Endothelial cell (in vitro differentiated cells): ENCODE measurements around the gene SCN1B. TPM values are rescaled to one million over a fixed set of nuclear protein-coding genes. Genes with fewer than 3 reads are reported as not detected.

Experiments
- DNase-seq: peaks from one replicate; pipeline ENCODE4 v3.0.0; 2021; ENCODE audit warnings: low spot score
- H3K27ac Mint-ChIP-seq: one replicate; pipeline ENCODE4 v1.8.0; 2021; ENCODE audit warnings: mixed read lengths, inconsistent platforms; ENCODE audit not compliant: unreplicated experiment
- H3K27me3 Mint-ChIP-seq: one replicate; pipeline ENCODE4 v1.8.0; 2021; ENCODE audit warnings: mild to moderate bottlenecking, moderate library complexity, mixed read lengths, inconsistent platforms; ENCODE audit not compliant: unreplicated experiment
- H3K36me3 Mint-ChIP-seq: one replicate; pipeline ENCODE4 v1.8.0; 2021; ENCODE audit warnings: mild to moderate bottlenecking, low read depth, mixed read lengths, inconsistent platforms; ENCODE audit not compliant: unreplicated experiment
- H3K4me1 Mint-ChIP-seq: one replicate; pipeline ENCODE4 v1.8.0; 2021; ENCODE audit warnings: mild to moderate bottlenecking, mixed read lengths, inconsistent platforms; ENCODE audit not compliant: unreplicated experiment
- H3K4me3 Mint-ChIP-seq: one replicate; pipeline ENCODE4 v1.8.0; 2021; ENCODE audit warnings: mild to moderate bottlenecking, mixed read lengths, inconsistent platforms; ENCODE audit not compliant: unreplicated experiment
- H3K9me3 Mint-ChIP-seq: one replicate; pipeline ENCODE4 v1.8.0; 2021; ENCODE audit warnings: mixed read lengths, inconsistent platforms; ENCODE audit not compliant: unreplicated experiment
- total RNA-seq: library from RNA; stranded (reverse); fragmentation: NEBNext Ultra II Directional; extraction: Animal tissue kit (Norgen Biotek cat#: 25700); gene quantifications from one replicate; pipeline ENCODE4 v1.2.1, GENCODE V29; 2021; ENCODE audit not compliant: unreplicated experiment
- TF ChIP-seq, protein P1 (sequence below): fragments of 200-600 bp; sonication (generic); IDR thresholded peaks from one replicate; pipeline ENCODE4 v1.5.0; 2021; ENCODE audit warnings: antibody characterized with exemption; ENCODE audit not compliant: unreplicated experiment

Gene SCN1B
- total RNA-seq, 1 donor from 2014 or later: 0.62 TPM

DNA sequence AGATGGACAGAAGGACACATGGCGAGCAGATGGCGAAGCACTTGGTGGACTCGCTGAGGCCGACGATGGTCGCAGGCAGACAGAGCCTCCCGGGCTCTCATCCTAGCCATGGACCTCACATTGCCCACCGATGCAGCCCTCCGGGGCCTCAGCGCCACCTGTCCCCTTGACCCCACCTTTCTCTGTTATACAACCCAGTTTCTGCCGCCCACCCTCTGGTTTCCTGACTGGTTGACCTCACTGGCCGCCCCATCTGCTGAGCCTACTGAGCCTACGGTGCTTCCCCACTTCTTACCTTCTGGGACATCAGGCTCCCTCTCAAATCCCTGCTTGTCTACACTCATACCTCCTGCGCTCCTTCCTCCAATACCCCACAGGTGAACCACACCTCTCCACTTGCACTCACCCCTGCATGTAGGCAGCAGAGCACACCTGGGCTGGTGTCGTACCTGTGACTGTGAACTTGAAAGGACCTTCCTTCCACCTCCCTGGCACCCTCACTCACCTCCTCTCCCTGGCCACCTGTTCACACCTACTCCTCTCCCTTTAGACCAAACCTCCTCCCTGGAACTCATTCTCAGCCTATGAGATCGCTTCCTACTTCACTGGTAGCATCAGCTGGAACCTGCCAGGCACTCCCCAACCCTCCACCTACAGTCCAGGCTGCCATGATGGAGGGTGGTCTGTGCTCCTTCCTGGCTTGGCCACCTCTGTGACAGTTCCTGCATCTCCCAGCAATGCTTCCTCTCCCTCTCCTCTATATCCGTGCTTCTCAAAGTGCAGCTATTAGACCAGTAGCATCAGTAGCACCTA is 47.3 kb downstream of the SCN1B start:
- DNase-seq: no peak
- peaks cover 6% of the 10 kb centered on the region for H3K27me3 Mint-ChIP-seq
- peaks cover 10% of the 10 kb centered on the region for H3K36me3 Mint-ChIP-seq
- TF ChIP-seq, protein P1, sequence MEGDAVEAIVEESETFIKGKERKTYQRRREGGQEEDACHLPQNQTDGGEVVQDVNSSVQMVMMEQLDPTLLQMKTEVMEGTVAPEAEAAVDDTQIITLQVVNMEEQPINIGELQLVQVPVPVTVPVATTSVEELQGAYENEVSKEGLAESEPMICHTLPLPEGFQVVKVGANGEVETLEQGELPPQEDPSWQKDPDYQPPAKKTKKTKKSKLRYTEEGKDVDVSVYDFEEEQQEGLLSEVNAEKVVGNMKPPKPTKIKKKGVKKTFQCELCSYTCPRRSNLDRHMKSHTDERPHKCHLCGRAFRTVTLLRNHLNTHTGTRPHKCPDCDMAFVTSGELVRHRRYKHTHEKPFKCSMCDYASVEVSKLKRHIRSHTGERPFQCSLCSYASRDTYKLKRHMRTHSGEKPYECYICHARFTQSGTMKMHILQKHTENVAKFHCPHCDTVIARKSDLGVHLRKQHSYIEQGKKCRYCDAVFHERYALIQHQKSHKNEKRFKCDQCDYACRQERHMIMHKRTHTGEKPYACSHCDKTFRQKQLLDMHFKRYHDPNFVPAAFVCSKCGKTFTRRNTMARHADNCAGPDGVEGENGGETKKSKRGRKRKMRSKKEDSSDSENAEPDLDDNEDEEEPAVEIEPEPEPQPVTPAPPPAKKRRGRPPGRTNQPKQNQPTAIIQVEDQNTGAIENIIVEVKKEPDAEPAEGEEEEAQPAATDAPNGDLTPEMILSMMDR: no peak
- H3K9me3 Mint-ChIP-seq: no peaks in the 10 kb centered on the region
- H3K27ac Mint-ChIP-seq: no peak overlapping the region
- no peaks in the 10 kb centered on the region for H3K4me1 Mint-ChIP-seq
- H3K4me3 Mint-ChIP-seq: peak overlapping the region; percentile 13

GRCh38 chr19:35079826-35080225 is 49.6 kb downstream of the SCN1B start:
- Mint-ChIP-seq H3K36me3 (peaks cover 10% of the 10 kb centered on the region), H3K9me3 (no peaks in the 10 kb centered on the region), H3K4me3 (no peak overlapping the region), H3K27ac (no peak overlapping the region), H3K4me1 (no peaks in the 10 kb centered on the region), H3K27me3 (peaks cover 6% of the 10 kb centered on the region)
- no peak for DNase-seq
- TF ChIP-seq, protein P1: no peak

DNA sequence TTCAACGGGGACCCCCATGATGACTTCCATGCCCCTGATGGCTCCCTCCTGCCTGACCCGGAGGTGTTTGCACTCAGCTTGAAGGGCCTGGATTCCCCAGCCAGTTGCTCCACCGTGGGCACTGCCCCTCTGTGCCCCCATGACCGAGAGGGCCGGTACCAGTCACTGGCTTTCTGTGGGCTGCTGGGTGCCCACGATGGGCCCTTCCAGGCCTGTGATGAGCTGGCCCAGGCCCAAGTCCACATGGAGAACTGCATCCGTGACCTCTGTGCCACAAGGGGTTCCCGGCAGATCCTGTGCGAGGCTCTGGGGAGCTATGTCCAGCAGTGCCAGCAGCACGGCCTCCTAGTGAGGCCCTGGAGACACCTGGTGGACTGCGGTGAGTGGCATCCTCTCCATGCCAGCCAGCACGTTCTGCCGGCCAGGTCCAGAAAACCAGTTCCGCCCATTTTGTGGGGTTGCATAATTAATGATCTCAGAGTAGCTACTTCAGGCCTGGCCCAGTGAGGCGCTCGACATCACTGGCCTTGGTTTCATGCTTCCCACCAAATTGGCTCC is 50.4 kb downstream of the SCN1B start:
- TF ChIP-seq, protein P1: no peak
- H3K27me3 Mint-ChIP-seq: peaks cover 6% of the 10 kb centered on the region
- H3K27ac Mint-ChIP-seq: no peak overlapping the region
- H3K9me3 Mint-ChIP-seq: no peaks in the 10 kb centered on the region
- no peak overlapping the region for H3K4me3 Mint-ChIP-seq
- DNase-seq: no peak
- no peaks in the 10 kb centered on the region for H3K4me1 Mint-ChIP-seq
- peaks cover 7% of the 10 kb centered on the region for H3K36me3 Mint-ChIP-seq

GRCh38 chr19:35081201-35081600 is 50.9 kb downstream of the SCN1B start:
- Mint-ChIP-seq H3K27me3 (peaks cover 6% of the 10 kb centered on the region), H3K4me3 (no peak overlapping the region), H3K27ac (no peak overlapping the region), H3K4me1 (no peaks in the 10 kb centered on the region), H3K36me3 (peaks cover 7% of the 10 kb centered on the region), H3K9me3 (no peaks in the 10 kb centered on the region)
- DNase-seq: no peak
- TF ChIP-seq, protein P1: no peak
